Nephron progenitor cell (in vitro differentiated cells): ENCODE measurements around the gene PLCG2.

Experiments used
- DNase-seq: peaks from one replicate; pipeline ENCODE4 v3.0.0; 2021
- H3K27ac Mint-ChIP-seq: 2 replicates; pipeline ENCODE4 v1.8.0; 2021; ENCODE audit warnings: mild to moderate bottlenecking, moderate library complexity, mixed read lengths
- H3K27me3 Mint-ChIP-seq: 2 replicates; pipeline ENCODE4 v1.8.0; 2021; ENCODE audit warnings: mild to moderate bottlenecking, low read depth, mixed read lengths; ENCODE audit not compliant: poor library complexity
- H3K36me3 Mint-ChIP-seq: 2 replicates; pipeline ENCODE4 v1.8.0; 2021; ENCODE audit warnings: low read depth, mixed read lengths
- H3K4me1 Mint-ChIP-seq: 2 replicates; pipeline ENCODE4 v1.8.0; 2021; ENCODE audit warnings: mixed read lengths
- H3K4me3 Mint-ChIP-seq: 2 replicates; pipeline ENCODE4 v1.8.0; 2021; ENCODE audit warnings: mild to moderate bottlenecking, moderate library complexity, mixed read lengths
- H3K9me3 Mint-ChIP-seq: 2 replicates; pipeline ENCODE4 v1.8.0; 2021; ENCODE audit warnings: mild to moderate bottlenecking, moderate library complexity, mixed read lengths
- CTCF ChIP-seq: fragments of 200-600 bp; sonication (generic); IDR thresholded peaks from 2 replicates; pipeline ENCODE4 v1.5.0; 2021; ENCODE audit warnings: antibody characterized with exemption

PLCG2 gene

GRCh38 chr16:81814751-81815428 is 35.8 kb downstream of the PLCG2 start:
- Mint-ChIP-seq H3K27ac (no peak overlapping the region), H3K27me3 (peaks cover 10% of the 10 kb centered on the region), H3K4me1 (peaks cover 15% of the 10 kb centered on the region), H3K36me3 (peaks cover 7% of the 10 kb centered on the region), H3K9me3 (peaks cover 22% of the 10 kb centered on the region), H3K4me3 (no peak overlapping the region)
- no peak for DNase-seq
- TF ChIP-seq CTCF: no peak

- DNase-seq: no peak
- Mint-ChIP-seq H3K27me3 (peaks cover 10% of the 10 kb centered on the region), H3K36me3 (peaks cover 7% of the 10 kb centered on the region), H3K4me1 (peaks cover 15% of the 10 kb centered on the region), H3K9me3 (peaks cover 22% of the 10 kb centered on the region), H3K4me3 (no peak overlapping the region), H3K27ac (peak overlapping the region; percentile 75)
- no peak for TF ChIP-seq CTCF
Observed at GRCh38 chr16:81815429-81815766, 36.3 kb downstream of the PLCG2 start.

- Mint-ChIP-seq H3K27ac (no peak overlapping the region), H3K4me1 (peaks cover 20% of the 10 kb centered on the region), H3K9me3 (peaks cover 22% of the 10 kb centered on the region), H3K36me3 (peaks cover 7% of the 10 kb centered on the region), H3K4me3 (no peak overlapping the region), H3K27me3 (peaks cover 10% of the 10 kb centered on the region)
- DNase-seq: no peak
- no peak for TF ChIP-seq CTCF
Observed at GRCh38 chr16:81816351-81816750, 37.3 kb downstream of the PLCG2 start.

GRCh38 chr16:81816793-81817210 is 37.7 kb downstream of the PLCG2 start:
- no peak for TF ChIP-seq CTCF
- peaks cover 10% of the 10 kb centered on the region for H3K27me3 Mint-ChIP-seq
- DNase-seq: no peak
- no peak overlapping the region for H3K4me3 Mint-ChIP-seq
- peaks cover 25% of the 10 kb centered on the region for H3K4me1 Mint-ChIP-seq
- peaks cover 20% of the 10 kb centered on the region for H3K9me3 Mint-ChIP-seq
- H3K27ac Mint-ChIP-seq: no peak overlapping the region
- H3K36me3 Mint-ChIP-seq: peaks cover 7% of the 10 kb centered on the region

- Mint-ChIP-seq H3K4me3 (no peak overlapping the region), H3K27ac (no peak overlapping the region), H3K27me3 (peaks cover 9% of the 10 kb centered on the region), H3K36me3 (peaks cover 6% of the 10 kb centered on the region), H3K4me1 (peaks cover 30% of the 10 kb centered on the region), H3K9me3 (peaks cover 16% of the 10 kb centered on the region)
- DNase-seq: no peak
- TF ChIP-seq CTCF: no peak
Observed at GRCh38 chr16:81817296-81817695, 38.2 kb downstream of the PLCG2 start.
